RPMI8226 (cell line): ENCODE measurements around the gene FCGBP.
A peak's percentile ranks its signal among the peaks of the same experiment; 100 is the strongest.
"Not testable (repeated sequence)": the region's sequence is repeated elsewhere in the genome, so short reads cannot be mapped to it uniquely, and the experiment has no call there.

ENCODE experiments used
- DNase-seq: peaks from one replicate; pipeline ENCODE4 v3.0.0-alpha.2; 2015

The FCGBP gene

DNA sequence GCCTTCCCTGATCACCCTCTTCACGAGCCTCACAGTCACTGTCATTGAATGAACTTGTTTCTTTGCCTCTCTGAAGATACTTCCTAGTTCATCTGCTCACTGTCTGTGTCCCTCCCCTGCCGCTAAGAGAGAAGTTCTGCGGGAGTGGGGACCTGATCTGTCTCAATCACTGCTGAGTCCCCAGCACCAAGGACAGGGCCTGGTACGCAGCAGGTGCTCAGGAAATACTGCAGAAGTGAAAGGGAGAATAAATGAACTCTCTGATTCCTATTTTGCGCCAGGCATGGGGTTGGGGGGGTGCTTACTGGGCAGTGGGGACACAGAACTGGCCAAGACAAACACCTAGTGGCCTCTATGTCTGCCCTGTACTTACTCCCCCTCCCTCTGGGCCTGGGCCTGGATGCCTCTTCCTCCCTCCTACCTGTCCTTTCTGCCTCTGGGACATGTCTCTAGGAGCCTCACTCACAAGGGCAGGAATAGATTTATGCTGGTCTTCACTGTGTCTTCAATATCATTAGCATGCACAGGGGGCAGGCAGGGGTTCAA lies 17.5 kb downstream of the FCGBP start:
- DNase-seq, result peak; percentile 7

DNA sequence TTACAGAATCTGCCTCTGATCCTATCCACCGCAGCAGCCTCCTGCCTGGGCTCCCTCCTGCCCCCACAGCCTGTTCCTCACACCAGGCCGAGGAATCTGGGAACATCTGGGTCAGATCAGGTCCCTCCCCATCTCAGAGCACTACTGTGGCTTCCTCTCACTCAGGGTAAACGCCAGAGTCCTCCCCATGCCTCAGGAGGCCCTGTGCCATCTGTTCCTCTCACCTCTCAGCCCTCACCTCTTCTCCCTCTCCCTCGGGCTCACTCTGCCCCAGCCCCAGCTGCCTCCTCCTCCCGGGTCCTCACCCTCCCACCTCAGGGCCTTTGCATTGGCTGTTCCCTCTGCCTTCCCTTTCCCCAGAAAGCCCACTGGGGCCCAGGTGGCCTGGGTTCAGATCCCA lies 18.2 kb downstream of the FCGBP start:
- no peak for DNase-seq

DNA sequence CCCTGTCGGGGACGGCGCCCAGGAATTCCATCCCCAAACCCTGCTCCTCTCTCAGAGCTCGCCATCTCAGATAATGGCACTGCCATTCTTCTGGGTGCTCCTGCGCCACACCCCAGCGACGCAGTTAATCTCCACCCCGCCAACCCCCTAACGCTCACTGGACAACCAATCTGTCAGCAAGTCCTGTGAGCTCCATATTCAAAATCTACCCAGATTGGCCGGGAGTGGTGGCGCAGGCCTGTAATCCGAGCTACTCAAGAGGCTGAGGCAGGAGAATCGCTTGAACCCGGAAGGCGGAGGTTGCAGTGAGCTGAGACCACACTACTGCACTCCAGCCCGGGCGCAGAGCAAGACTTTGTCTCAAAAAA lies 18.6 kb downstream of the FCGBP start:
- no peak for DNase-seq

DNA sequence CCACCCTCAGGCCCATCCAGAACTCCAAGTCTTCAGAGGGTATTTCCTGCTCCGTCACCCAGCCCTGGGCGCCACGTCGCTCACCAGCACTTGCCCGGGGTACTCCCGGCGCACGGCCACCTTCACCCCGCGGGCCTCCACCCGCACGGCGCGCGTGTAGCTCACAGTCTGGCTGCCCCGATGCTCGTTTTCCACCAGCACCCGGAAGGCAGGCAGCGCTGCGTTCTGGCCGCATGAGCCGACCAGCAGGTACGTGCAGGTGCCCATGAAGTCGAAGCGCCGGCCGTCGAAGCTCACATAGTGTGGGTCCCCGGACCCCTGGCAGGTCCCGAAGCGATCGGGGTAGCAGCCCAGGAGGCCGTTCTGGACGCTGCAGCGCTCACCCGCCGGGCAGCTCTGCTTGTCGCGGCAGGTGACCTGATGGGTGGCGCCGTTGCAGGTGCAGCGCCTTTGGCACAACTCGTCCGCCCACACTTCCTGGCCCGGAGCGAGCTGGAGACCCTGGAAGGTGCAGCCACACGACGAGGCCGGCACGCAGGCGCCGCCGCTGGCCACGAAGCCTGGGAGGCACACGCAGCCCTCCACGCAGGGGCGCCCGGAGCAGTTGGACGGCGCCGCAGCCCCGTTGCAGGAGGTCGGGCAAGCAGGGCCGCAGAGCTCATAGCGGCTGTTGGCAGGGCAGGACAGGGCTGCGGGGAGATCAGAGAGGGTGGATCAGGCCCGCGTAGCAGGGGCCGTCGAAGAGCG lies 19.2 kb downstream of the FCGBP start:
- DNase-seq, result no peak

DNA sequence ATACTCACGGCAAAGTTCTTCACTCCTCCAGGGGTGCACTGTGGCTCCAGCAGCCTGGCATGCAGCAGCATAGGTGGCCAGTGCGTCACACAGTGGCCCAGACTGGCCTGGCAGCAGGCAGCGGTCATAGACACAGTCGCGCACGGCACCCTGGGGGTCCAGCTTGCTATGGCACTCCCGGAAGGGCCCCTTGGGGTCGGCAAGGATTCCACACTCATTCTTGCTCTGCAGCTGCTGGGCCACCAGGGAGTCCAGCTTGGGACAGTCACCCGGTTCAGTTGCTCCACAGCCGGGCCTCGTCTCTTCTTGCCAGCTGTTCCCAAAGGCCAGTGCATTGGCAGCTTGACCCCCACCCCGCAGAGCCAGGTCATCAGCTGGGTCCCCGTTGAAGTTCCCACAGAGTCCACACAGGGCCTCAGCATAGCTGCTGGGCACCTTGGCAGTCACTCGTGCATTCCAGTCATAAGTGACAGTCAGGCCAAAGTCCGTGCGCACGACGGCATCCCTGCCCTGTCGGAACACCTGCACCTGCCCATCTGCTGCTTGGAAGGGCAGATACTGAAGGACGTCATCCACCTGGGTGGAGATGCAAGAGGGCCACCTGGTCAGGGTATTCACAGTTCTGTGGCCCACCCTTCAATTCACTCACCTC lies 20.6 kb downstream of the FCGBP start:
- DNase-seq, result no peak

DNA sequence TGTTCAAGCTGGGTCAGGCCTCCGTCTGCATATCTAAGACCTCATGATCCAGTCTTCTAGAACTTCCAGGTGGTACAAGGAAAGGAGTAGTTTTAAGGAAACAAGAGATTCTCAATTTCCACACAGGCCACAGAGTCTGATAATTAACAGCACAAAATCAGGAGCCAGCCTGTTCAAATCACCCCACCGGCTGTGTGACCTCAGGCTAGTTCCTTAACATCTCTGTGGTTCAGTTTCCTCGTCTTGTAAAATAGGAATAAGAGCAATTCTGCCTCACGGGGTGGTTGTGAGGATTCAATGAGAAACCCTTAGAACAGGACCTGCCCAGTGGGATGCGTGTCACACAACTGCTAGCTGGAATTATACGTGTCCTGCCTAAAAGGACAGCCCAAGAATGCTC lies 25.6 kb downstream of the FCGBP start:
- DNase-seq, result no peak

DNA sequence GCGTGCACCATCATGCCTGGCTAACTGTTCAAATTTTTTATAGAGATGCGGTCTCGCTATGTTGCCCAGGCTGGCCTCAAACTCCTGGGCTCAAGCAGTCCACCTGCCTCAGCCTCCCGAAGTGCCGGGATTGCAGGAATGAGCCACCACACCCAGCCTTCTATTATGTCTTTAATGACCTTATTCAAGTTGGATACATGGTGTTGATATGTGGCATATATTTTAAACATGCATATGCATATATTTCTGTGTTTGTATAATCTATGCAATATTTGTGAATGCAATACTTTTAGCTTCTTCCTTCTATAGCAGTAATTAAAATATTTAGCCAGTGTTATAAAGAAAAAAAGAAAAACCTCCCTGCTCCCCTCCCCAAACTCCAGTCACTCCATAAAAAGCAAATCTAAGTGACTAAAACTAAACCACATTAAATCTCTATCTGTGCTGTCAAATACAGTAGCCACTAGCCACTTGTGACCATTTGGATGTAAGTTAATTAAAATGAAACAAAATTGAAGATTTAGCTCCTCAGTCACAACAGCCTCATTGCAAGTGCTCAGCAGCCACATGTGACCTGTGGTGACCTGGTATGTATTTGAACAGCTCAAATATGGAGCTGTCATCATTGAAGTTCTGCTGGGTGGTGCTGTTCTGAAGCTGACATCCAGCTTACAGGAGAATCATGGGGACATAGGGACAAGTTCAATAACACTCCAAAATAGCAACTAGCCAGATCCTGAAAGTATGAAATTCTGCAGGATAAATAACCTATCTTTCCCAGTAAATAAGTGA lies 27.4 kb downstream of the FCGBP start:
- DNase-seq, result no peak

DNA sequence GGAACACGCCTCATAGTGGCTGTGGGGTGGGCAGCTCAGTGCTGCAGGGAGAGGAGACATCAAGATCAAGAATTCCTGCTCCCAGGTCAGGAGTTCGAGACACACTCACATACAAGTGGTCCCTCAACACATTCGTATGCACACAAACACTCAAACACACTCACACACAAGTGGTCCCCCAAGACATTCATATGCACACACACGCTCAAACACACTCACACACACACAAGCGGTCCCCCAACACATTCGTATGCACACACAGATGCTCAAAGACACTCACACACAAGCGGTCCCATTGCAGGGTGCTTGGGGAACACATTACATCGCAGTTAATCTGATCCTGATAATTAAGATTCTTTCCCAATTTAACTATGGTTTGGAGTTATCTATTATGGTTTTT lies 28.2 kb downstream of the FCGBP start:
- DNase-seq, result no peak

DNA sequence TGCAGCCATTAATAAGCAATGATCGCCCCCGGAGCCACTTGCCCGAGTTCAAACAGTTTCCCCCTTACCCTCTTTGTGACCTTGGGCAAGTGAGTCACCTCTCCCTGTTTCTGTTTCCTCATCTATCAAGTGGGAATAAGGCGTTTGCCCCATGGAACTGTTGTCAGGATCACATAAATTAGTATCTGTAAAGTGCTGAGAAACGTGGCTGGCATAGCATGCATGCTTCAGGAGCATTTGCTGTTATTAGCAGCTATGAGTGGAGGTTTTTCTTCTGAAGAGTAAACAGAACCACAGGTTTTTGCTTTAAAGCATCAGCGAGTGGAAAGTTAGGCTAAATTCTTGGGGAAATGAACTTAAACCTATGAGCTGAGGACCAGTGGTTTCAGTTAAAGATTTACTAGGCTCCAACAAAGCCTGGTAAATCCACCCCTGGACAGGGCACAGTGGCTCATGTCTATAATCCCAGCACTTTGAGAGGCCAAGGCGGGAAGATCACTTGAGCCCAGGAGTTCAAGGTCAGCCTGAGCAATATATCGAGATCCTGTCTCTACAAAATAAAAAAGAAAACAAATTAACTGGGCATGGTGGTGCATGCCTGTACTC lies 30.8 kb downstream of the FCGBP start:
- not testable (repeated sequence) for DNase-seq

DNA sequence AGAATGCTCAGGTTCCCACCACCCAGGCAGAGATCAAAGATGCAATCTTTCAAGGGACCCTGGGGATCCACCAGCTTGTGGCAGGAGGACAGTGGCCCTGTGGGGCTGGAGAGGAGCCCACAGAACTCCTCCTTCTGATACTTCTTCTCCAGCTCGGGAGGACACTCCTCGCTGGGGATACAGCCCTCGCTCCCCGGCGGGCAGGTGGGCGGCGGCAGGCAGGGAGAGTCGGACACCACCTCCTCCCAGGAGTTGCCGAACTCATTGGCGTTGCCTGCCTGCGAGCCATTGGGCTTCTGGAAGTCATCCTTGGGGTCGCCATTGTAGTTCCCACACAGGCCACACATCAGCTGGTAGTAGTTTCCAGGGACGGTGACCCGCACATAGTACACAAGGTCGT lies 32.1 kb downstream of the FCGBP start:
- not testable (repeated sequence) for DNase-seq

DNA sequence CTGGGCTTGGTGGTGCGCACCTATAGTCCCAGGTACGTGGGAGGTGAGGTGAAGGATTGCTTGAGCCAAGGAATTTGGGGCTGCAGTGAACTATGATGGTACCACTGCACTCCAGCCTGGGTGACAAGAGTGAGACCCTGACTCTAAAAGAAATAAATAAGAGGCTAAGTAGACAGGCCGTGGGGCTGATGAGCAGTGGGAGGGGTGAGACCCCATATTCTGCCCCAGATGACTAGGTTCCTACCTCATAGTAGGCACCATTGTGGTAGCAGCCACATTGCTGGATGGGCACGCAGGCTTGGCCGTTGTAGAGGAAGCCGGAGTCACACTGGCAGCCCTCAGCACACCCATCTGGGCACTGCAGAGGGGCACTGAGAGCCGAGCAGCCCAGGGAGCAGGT lies 32.8 kb downstream of the FCGBP start:
- not testable (repeated sequence) for DNase-seq

DNA sequence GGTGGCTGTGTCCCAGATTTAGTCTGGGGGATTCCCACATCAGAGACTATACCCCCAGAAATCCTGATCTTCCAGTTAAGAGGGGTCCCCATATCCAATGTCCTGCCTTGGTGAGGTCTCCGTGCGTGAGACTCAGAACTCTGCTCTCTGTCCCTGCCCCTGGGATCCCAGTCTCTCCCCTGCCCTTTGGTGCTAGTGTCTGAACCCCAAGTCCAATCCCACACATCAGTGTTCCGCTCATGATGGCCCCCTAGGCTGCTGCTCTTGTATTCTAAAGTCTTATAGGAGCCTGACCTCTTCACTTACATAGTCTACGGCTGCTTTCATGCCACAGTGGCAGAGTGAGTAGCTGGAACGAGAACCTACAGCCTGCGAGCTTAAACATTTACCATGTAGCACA lies 35.6 kb downstream of the FCGBP start:
- not testable (repeated sequence) for DNase-seq

DNA sequence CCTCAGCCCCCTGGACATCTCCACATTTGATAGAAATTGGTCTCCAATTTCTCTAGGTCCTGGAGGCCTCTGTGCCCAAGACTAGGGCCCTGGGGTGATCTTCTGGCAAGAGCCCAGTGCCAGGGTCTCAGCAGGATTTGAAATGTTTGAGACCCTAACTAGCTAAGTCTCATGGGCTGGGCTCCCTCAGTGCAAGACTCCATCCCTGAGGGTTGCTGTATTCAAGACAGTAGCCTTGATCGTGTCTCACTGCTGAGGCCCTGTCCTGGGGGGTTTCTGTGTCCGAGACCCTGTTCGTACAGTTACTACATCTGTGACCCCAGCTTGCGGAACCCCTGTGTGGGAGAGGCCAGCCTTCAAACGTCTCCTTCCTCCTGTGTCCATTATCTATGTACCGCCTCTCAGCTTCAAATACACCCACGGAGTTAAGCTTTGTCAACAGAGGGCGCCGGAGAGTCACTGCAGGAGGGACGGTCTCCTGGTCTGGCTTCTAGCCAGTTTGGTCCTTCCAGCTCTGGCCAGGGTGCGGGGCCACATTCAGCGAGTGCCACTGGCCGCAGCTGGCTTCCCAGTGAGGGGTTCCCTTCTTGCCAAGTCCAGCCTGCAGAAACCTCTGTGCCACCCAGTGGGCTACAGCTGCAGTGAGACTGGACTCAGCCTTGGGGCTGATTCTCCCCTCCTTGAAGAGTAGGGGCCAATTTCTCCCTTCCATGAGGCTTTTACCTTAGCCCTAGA lies 36.8 kb downstream of the FCGBP start:
- peak; percentile 51 for DNase-seq

DNA sequence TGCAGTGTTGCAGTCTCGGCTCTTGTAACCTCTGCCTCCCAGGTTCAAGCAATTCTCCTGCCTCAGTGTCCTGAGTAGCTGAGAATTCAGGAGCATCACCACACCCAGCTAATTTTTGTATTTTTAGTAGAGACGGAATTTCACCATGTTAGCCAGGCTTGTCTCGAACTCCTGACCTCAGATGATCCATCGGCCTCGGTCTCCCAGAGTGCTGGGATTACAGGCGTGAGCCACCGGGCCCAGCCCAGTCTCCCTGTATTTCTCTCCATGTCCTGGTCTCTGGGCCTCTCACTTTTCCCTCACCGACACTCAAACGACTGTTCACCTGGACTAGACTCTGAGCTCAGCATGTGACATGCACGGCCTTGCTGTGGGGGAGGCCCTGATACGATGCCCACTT lies 39.3 kb downstream of the FCGBP start:
- not testable (repeated sequence) for DNase-seq

DNA sequence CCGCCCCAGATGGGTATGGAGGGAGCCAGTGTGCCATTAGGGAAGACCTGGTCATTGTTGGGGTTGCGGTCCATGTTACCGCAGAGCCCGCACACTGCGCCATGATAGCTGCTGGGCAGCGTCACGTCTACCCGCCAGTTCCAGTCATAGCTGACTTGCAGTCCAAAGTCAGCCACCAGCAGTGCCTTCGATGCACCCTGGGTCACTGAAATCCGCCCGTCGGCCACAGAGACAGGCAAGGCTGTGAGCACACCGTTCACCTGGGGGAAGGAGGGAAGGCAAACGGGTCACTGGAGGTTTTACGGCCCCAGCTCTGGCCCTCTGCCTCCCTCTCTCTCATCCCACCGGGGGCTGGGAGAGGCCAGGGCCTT lies 40.2 kb downstream of the FCGBP start:
- DNase-seq, result not testable (repeated sequence)

DNA sequence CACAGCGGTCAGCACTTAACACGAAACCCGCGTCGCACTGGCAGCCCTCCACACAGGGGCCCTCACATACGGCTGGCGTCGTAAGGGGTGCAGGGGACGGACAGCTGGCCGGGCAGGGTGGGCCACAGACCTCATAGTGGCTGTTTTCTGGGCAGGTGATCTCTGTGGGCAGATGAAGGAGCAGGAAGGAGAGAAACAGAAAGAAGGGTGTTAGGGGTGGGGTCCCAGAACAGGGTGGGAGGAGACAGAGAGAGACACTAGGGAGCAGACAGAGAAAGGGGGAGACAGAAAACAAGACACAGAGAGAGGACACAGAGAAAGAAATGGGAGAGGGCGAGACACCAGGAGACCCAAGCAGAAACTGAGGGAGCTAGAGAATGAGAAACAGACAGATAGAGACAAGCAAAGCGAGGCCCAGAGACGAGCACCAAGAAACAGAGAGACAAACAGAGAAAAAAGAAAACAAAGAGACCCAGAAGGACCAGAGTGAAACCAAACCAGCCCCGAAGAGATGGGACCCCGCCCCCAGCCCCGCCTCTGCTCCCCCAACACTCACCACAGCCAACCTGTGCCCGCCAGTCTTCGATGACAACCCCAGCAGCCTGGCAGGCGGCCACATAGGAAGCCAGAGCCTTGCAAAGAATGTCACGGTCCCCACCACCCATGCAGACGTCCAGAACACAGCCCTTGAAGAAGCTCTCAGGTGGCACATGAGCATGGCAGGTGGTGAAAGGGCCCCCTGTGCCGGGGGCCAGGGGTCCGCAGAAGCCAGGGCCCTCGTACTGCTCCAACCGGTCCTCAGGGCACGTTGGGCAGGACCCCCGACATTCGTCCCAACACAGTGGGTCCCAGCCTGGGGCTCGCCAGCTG lies 40.8 kb downstream of the FCGBP start:
- DNase-seq, result peak; percentile 91

DNA sequence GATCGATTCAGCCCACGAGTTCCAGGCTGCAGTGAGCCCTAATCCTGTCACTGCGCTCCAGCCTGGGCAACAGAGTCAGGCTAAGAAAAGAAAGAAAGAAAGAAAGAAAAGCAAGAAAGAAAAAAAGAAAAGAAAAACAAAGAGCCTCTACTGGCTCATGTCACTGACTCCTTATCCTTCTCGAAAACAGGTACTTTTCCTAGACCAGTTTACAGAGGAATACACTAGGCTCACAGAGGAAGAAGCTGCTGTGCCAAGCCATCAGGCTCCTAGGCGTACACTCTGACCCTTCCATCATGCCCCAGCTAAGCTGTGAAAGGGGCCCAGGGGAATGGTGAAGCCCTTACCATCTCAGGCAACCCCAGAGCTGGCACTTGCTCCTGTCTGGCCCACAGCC lies 41.9 kb downstream of the FCGBP start:
- DNase-seq, result not testable (repeated sequence)

DNA sequence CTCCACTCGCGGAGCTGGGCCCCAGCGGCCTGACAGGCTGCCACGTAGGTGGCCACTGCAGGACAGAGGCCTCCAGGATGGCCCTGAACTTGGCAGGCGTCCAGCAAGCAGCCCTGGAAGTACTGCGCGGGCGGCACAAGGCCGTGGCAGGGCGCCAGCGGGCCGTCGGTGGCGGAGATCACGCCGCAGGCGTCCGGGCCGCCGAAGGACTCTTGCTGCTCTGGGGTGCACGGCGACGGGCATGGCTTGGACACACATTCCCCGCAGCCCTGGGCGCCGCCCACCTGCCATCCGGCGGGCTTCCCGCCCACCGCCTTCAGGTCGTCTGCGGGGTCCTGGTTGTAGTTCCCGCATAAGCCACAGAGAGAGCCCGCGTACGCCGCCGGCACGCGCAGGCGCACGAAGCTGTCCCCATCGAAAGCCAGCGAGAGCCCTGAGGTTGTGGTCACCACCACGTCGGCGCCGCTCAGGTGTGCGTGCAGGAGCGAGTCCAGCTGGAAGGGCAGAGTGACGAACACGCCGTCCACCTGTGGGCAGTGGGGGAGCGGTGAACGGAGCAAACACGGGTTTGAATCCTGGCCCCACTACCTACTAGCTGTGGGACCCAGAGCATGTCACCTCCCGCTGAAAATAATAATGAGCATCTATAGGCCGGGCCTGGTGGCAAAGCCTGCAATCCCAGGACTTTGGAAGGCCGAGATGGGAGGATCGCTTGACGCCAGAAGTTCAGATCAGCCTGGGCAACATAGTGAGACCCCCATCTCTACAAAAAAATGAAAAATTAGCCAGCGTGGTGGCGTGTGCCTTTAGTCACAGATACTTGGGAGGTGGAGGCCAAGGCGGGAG lies 42.6 kb downstream of the FCGBP start:
- DNase-seq, result not testable (repeated sequence)

DNA sequence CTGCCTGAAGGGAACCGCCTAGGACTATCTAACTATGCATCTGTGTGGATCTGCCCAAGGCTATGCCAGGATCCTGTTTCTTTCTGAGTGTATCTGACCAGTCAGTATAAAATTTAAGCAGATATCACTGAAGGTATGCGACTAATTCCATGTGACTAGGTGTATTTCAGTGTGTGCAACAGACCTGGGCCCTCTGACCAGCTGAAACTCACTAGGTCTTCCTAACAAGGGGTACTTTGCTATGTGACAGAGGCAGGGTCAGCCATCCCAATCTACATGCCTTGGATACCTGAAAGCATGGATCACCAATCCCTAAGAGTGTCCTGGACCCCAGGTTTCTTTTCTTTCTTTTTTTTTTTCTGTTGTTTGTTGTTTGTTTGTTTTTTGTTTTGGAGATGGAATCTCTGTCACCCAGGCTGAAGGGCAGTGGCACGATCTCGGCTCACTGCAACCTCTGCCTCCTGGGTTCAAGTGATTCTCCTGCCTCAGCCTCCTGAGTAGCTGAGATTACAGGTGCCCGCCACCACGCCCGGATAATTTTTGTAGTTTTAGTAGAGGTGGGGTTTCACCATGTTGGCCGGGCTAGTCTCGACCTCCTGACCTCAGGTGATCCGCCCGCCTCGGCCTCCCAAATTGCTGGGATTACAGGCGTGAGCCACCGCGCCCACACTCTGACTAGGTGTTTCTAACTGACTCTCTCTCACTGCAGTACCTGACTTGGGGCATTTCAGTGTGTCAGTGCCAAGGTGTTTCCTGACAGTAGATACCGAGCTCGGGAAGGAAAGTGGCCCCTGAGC lies 43.5 kb downstream of the FCGBP start:
- DNase-seq, result no peak
